ENCODE results near the gene ZBTB40. TPM values are rescaled to one million over a fixed set of nuclear protein-coding genes. Genes with fewer than 3 reads are reported as not detected.

ZBTB40 gene
- polyA plus RNA-seq, 3 donors = 1.1 to 17.8 (median 1.3) TPM

DNA sequence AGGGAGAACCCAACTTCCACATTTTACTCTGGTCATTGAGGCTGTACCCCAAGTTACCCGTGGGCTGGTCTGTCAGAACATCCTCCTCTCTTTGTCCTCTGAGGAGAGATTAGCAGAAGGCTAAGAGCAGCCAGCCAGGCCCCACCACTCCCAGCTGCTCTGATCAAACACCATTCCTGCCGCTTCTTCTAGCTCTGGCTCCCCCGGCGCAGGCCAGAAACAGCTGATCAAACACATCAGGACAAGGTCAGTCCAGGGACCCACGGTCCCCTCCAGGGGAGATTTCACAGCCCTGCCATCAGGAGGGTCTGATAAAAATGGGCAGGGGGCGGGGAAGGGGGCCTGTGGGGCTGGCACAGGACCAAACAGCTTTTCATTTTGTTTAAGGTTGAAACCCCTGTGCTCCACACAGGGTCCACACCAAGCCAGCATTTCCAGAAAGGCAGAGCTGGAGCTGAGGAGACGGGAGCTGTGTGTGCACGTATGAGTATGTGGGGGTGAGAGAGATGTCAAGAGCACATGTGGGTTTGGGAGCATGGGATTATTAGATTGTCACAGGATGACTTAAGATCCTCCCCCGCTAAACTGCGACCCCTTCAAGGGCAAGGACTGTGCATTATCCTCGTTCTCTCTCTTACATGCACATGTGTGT, 81.7 kb downstream of the ZBTB40 start:
- 94% methylated on average over 10 of the region's 11 CpGs for WGBS (ENCODE audit: insufficient coverage)
- no peaks in the 10 kb centered on the region for H3K9me3 Mint-ChIP-seq
- H3K4me1 Mint-ChIP-seq = no peaks in the 10 kb centered on the region
- Histone ChIP-seq H2AFZ (ENCODE audit: insufficient read depth, low read depth, low read length, poor library complexity, severe bottlenecking) (no peak overlapping the region), H3K4me1 (ENCODE audit: control insufficient read depth in 1 of 2, insufficient read depth in 2 of 2, low read length in 2 of 2) (no peaks in the 10 kb centered on the region), H3K36me3 (replicated peaks in 1 of 2; ENCODE audit: control insufficient read depth in 1 of 2, insufficient read depth in 2 of 2, low read length in 2 of 2) (peaks cover 3 to 43% of the 10 kb centered on the region in 2 donors), H3K4me2 (replicated peaks; ENCODE audit: extremely low read depth, low read length, poor library complexity, severe bottlenecking) (no peak overlapping the region), H3K9ac (ENCODE audit: insufficient read depth, low read length, poor library complexity, severe bottlenecking) (no peak overlapping the region), H3K27ac (ENCODE audit: low read depth in 1 of 2, low read length in 2 of 2) (no peak overlapping the region), H3K9me3 (replicated peaks in 1 of 2; ENCODE audit: control insufficient read depth in 1 of 2, insufficient read depth in 1 of 2, low read length in 2 of 2) (no peaks in the 10 kb centered on the region), H3K79me2 (ENCODE audit: insufficient read depth, low read length) (no peaks in the 10 kb centered on the region), H4K20me1 (ENCODE audit: insufficient read depth, low read length) (no peaks in the 10 kb centered on the region), H3K27me3 (ENCODE audit: control insufficient read depth in 2 of 2, insufficient read depth in 2 of 2, low read length in 2 of 2) (no peaks in the 10 kb centered on the region), H3K4me3 (replicated peaks in 1 of 3; ENCODE audit: low read depth in 2 of 3, low read length in 3 of 3) (no peak overlapping the region)
- no peak overlapping the region for H3K4me3 Mint-ChIP-seq
- intact Hi-C loops (cut with micrococcal nuclease) = no loop called here
- DNase-seq = no peak
- no peak for TF ChIP-seq CTCF (IDR thresholded peaks at IDR 0.05)
- H3K27me3 Mint-ChIP-seq (ENCODE audit: low read depth in 3 of 3) = no peaks in the 10 kb centered on the region
- H3K27ac Mint-ChIP-seq = peak overlapping the region in 2 of 7 donors; percentile 47 to 52
- H3K36me3 Mint-ChIP-seq = peaks cover 40 to 51% of the 10 kb centered on the region in 2 donors

GRCh38 chr1:22534951-22535350, 83.3 kb downstream of the ZBTB40 start:
- Mint-ChIP-seq H3K4me1 (peaks cover 3% of the 10 kb centered on the region), H3K9me3 (no peaks in the 10 kb centered on the region), H3K27ac (peak overlapping the region in 2 of 7 donors; percentile 6 to 30), H3K27me3 (ENCODE audit: low read depth in 3 of 3) (no peaks in the 10 kb centered on the region), H3K36me3 (peaks cover 25 to 36% of the 10 kb centered on the region in 2 donors), H3K4me3 (no peak overlapping the region)
- Histone ChIP-seq H3K4me1 (ENCODE audit: control insufficient read depth in 1 of 2, insufficient read depth in 2 of 2, low read length in 2 of 2) (no peaks in the 10 kb centered on the region), H3K27me3 (ENCODE audit: control insufficient read depth in 2 of 2, insufficient read depth in 2 of 2, low read length in 2 of 2) (no peaks in the 10 kb centered on the region), H2AFZ (ENCODE audit: insufficient read depth, low read depth, low read length, poor library complexity, severe bottlenecking) (no peak overlapping the region), H3K4me2 (replicated peaks; ENCODE audit: extremely low read depth, low read length, poor library complexity, severe bottlenecking) (no peak overlapping the region), H3K9me3 (replicated peaks in 1 of 2; ENCODE audit: control insufficient read depth in 1 of 2, insufficient read depth in 1 of 2, low read length in 2 of 2) (no peaks in the 10 kb centered on the region), H3K79me2 (ENCODE audit: insufficient read depth, low read length) (no peaks in the 10 kb centered on the region), H3K27ac (ENCODE audit: low read depth in 1 of 2, low read length in 2 of 2) (no peak overlapping the region), H4K20me1 (ENCODE audit: insufficient read depth, low read length) (no peaks in the 10 kb centered on the region), H3K9ac (ENCODE audit: insufficient read depth, low read length, poor library complexity, severe bottlenecking) (no peak overlapping the region), H3K36me3 (replicated peaks in 1 of 2; ENCODE audit: control insufficient read depth in 1 of 2, insufficient read depth in 2 of 2, low read length in 2 of 2) (peaks cover 3 to 27% of the 10 kb centered on the region in 2 donors), H3K4me3 (replicated peaks in 1 of 3; ENCODE audit: low read depth in 2 of 3, low read length in 3 of 3) (no peak overlapping the region)
- no peak for DNase-seq
- no peak for TF ChIP-seq CTCF (IDR thresholded peaks at IDR 0.05)
- intact Hi-C loops (cut with micrococcal nuclease) = no loop called here
- WGBS (ENCODE audit: insufficient coverage) = 100% methylated on average over 3 of the region's 4 CpGs
